HepG2 (cell line): Measurements from ENCODE around the gene ZBTB22. TPM values are rescaled to one million over a fixed set of nuclear protein-coding genes. Genes with fewer than 3 reads are reported as not detected.
A peak's percentile ranks its signal among the peaks of the same experiment; 100 is the strongest.

Experiments used
- CAMTA2 ChIP-seq: sonication (generic); formaldehyde crosslinking; IDR thresholded peaks from 2 replicates; pipeline ENCODE4 v1.4.0; 2020; ENCODE audit warnings: mild to moderate bottlenecking, missing genetic modification reagents, borderline replicate concordance
- HDAC1 ChIP-seq: sonication (generic); formaldehyde crosslinking; IDR thresholded peaks from 2 replicates; pipeline ENCODE4 v1.5.1; 2020; ENCODE audit warnings: mild to moderate bottlenecking, missing genetic modification reagents
- HDAC2 ChIP-seq: sonication (generic); formaldehyde crosslinking; IDR thresholded peaks from 2 replicates; pipeline ENCODE4 v1.4.0; 2020; ENCODE audit warnings: missing genetic modification reagents
- HES4 ChIP-seq: sonication (generic); formaldehyde crosslinking; IDR thresholded peaks from 2 replicates; pipeline ENCODE4 v1.9.0; 2021; ENCODE audit warnings: mild to moderate bottlenecking, missing genetic modification reagents, borderline replicate concordance
- KDM2A ChIP-seq: sonication (generic); formaldehyde crosslinking; IDR thresholded peaks from 2 replicates; pipeline ENCODE4 v1.4.0; 2020; ENCODE audit warnings: low read depth, missing genetic modification reagents, borderline replicate concordance
- KDM6A ChIP-seq: IDR thresholded peaks from 2 replicates; pipeline ENCODE4 v1.6.1; 2016; ENCODE audit warnings: low read depth
- MAX ChIP-seq: IDR thresholded peaks from 2 replicates; pipeline ENCODE4 v1.6.1; 2012; ENCODE audit warnings: inconsistent platforms
- RAD51 ChIP-seq: fragments of 450-650 bp; IDR thresholded peaks from 2 replicates; pipeline ENCODE4 v1.6.1; 2016; ENCODE audit warnings: borderline replicate concordance
- SMARCE1 ChIP-seq: fragments of 450-650 bp; IDR thresholded peaks from 2 replicates; pipeline ENCODE4 v1.6.1; 2017; ENCODE audit warnings: borderline replicate concordance
- SNAPC4 ChIP-seq: sonication (generic); formaldehyde crosslinking; IDR thresholded peaks from 2 replicates; pipeline ENCODE4 v1.4.0; 2020; ENCODE audit warnings: mild to moderate bottlenecking, missing genetic modification reagents
- TCF7L2 ChIP-seq: IDR thresholded peaks from 2 replicates; pipeline ENCODE4 v1.6.1; 2011; ENCODE audit warnings: mild to moderate bottlenecking, low read depth, low read length, moderate library complexity
- TRAFD1 ChIP-seq: sonication (generic); formaldehyde crosslinking; IDR thresholded peaks from 2 replicates; pipeline ENCODE4 v1.5.1; 2020; ENCODE audit warnings: missing genetic modification reagents, mild to moderate bottlenecking, borderline replicate concordance
- ZFX ChIP-seq: sonication (generic); formaldehyde crosslinking; IDR thresholded peaks from 2 replicates; pipeline ENCODE4 v1.4.0; 2020; ENCODE audit warnings: mild to moderate bottlenecking, low read depth, missing genetic modification reagents, moderate library complexity
- ZNF317 ChIP-seq: sonication (generic); formaldehyde crosslinking; IDR thresholded peaks from 2 replicates; pipeline ENCODE4 v1.5.0; 2020; ENCODE audit warnings: mild to moderate bottlenecking, missing genetic modification reagents
- ZNF572 ChIP-seq: sonication (generic); formaldehyde crosslinking; IDR thresholded peaks from 2 replicates; pipeline ENCODE4 v1.5.1; 2020; ENCODE audit warnings: mild to moderate bottlenecking, missing genetic modification reagents
- ZNF883 ChIP-seq: sonication (generic); formaldehyde crosslinking; IDR thresholded peaks from 2 replicates; pipeline ENCODE4 v1.5.1; 2020; ENCODE audit warnings: mild to moderate bottlenecking, missing genetic modification reagents; ENCODE audit errors: not compliant biosample characterization
- polyA plus RNA-seq, 8 experiments: library from polyadenylated mRNA; depleted of rRNA in 3 of 8; stranded (reverse) in 7 of 8; unstranded in 1 of 8; fragments of >200 nt; fragmentation: Illumina TruSeq in 4 of 8; extraction: Trizol in 4 of 8; gene quantifications; 2 replicates each; pipeline versions ENCODE4 v1.2.1 to v1.2.3, GENCODE V29; 2011 to 2016; ENCODE audit warnings: low read depth in 4 of 8, missing spikeins in 1 of 8, mixed read lengths in 1 of 8; ENCODE audit not compliant: insufficient read depth in 1 of 8
- total RNA-seq, 5 experiments: library from RNA; depleted of rRNA; stranded (reverse); fragments of >200 nt; fragmentation: Illumina TruSeq; extraction: Trizol; gene quantifications; 2 replicates each; pipeline ENCODE4 v1.2.3, GENCODE V29; 2016; ENCODE audit warnings: low read depth in 1 of 5

ZBTB22 gene
- total and polyA plus RNA-seq, 2 of the 13 experiments (the other 11 are each of a cell fraction or from before 2014, with no cell fraction given) = 8.0 to 10.6 TPM

- TF ChIP-seq RAD51 = peak; percentile 56; the same call in 1 of the 2 replicates
- no peak for TF ChIP-seq CAMTA2
- no peak for TF ChIP-seq HES4 (CRISPR knock-in tag)
- TF ChIP-seq SMARCE1 = no peak
- TF ChIP-seq TCF7L2 = no peak
- TF ChIP-seq HDAC1 (CRISPR knock-in tag) = peak; percentile 58; the same call in 1 of the 2 replicates
- TF ChIP-seq ZNF883 = no peak
- TF ChIP-seq ZNF317 (CRISPR knock-in tag) = no peak
- no peak for TF ChIP-seq HDAC2 (CRISPR knock-in tag)
- TF ChIP-seq MAX = no peak
- TF ChIP-seq ZFX (CRISPR knock-in tag) = 0 out of 2 replicates have a peak, but pooled peaks have one; percentile 44
- TF ChIP-seq KDM2A (CRISPR knock-in tag) = 0 out of 2 replicates have a peak, but pooled peaks have one; percentile 5
- TF ChIP-seq SNAPC4 (CRISPR knock-in tag) = no peak
- 0 out of 2 replicates have a peak, but pooled peaks have one; percentile 33 for TF ChIP-seq TRAFD1 (CRISPR knock-in tag)
- TF ChIP-seq KDM6A (CRISPR knock-in tag) = no peak
- TF ChIP-seq ZNF572 (CRISPR knock-in tag) = peak; percentile 53; the same call in 1 of the 2 replicates
- TF ChIP-seq, all 625 proteins: peak for 56
Measured at GRCh38 chr6:33297406-33297955, 20.1 kb downstream of the ZBTB22 start (continued).
